ENCODE data around the gene PCSK6. TPM values are rescaled to one million over a fixed set of nuclear protein-coding genes. Genes with fewer than 3 reads are reported as not detected.

The PCSK6 gene
- total and polyA plus RNA-seq, 2 donors from 2014 or later: 3.8 to 7.3 TPM

DNA sequence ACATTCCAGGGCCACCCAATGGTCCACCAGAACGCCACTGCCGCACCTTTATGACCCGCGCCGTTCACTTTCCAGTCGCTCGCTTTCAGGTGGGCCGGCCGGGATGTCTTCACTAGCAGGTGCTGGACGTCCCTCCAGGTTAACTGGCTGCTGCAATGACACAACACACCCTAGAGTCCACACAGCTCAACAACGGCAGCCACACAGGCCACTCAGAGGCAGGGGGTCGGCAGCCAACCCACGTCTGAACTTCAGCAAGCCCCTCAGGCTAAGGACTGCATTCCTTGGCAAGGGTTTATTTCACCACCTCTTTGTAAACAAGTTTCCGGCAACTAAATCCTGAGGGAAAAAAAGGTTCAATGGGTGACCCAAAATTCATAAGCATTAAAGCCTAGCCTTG lies 105.2 kb downstream of the PCSK6 start:
- DNase-seq (peak in 1 of 5 donors; percentile 48), FAIRE-seq (no peak)
- H3K9ac ChIP-seq (ENCODE audit: low read length in 3 of 3): no peak overlapping the region
- no peak overlapping the region for H3K27ac ChIP-seq (ENCODE audit: low read depth in 2 of 2, low read length in 2 of 2)
- H3K36me3 ChIP-seq (ENCODE audit: control insufficient read depth in 2 of 3, insufficient read depth in 3 of 3, low read length in 3 of 3): no peaks in the 10 kb centered on the region
- no peaks in the 10 kb centered on the region for H3K27me3 ChIP-seq (ENCODE audit: control insufficient read depth, insufficient read depth, low read length)
- H3K4me1 ChIP-seq (ENCODE audit: control insufficient read depth in 2 of 3, insufficient read depth in 2 of 3, low read depth in 1 of 3, low read length in 3 of 3): peaks cover 0 to 3% (median 0%) of the 10 kb centered on the region in 3 donors
- TF ChIP-seq, protein P1, sequence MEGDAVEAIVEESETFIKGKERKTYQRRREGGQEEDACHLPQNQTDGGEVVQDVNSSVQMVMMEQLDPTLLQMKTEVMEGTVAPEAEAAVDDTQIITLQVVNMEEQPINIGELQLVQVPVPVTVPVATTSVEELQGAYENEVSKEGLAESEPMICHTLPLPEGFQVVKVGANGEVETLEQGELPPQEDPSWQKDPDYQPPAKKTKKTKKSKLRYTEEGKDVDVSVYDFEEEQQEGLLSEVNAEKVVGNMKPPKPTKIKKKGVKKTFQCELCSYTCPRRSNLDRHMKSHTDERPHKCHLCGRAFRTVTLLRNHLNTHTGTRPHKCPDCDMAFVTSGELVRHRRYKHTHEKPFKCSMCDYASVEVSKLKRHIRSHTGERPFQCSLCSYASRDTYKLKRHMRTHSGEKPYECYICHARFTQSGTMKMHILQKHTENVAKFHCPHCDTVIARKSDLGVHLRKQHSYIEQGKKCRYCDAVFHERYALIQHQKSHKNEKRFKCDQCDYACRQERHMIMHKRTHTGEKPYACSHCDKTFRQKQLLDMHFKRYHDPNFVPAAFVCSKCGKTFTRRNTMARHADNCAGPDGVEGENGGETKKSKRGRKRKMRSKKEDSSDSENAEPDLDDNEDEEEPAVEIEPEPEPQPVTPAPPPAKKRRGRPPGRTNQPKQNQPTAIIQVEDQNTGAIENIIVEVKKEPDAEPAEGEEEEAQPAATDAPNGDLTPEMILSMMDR (IDR thresholded peaks at IDR 0.05; ENCODE audit: borderline replicate concordance, extremely low read depth, insufficient read depth): no peak
- no peaks in the 10 kb centered on the region for H3K9me3 ChIP-seq (ENCODE audit: control insufficient read depth in 2 of 3, insufficient read depth in 1 of 3, low read length in 3 of 3)
- H3K4me3 ChIP-seq (ENCODE audit: low read length in 3 of 3): no peak overlapping the region
- intact Hi-C loops (cut with DNase I): no loop called here

DNA sequence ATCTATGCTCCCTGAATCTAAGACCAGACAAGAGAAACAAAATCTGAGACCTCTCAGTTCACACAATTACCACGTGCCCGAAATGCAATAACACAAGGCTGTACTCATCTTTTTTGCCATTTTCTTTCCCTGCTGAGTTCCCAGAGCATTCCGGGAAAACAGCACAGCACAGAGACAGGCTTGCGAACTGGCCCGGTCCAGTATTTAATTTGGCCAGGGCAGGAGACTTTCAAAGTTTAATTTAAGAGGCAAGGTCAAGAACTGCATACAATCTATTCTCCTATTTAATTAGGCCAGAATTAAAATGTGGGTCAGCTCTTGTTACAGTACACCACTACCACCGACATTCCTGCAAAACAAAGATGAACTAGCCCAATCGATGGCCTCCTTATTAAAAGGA lies 107.0 kb downstream of the PCSK6 start:
- H3K4me1 ChIP-seq (ENCODE audit: control insufficient read depth in 2 of 3, insufficient read depth in 2 of 3, low read depth in 1 of 3, low read length in 3 of 3): peaks cover 0 to 3% (median 0%) of the 10 kb centered on the region in 3 donors
- no peaks in the 10 kb centered on the region for H3K27me3 ChIP-seq (ENCODE audit: control insufficient read depth, insufficient read depth, low read length)
- H3K9me3 ChIP-seq (ENCODE audit: control insufficient read depth in 2 of 3, insufficient read depth in 1 of 3, low read length in 3 of 3): no peaks in the 10 kb centered on the region
- H3K9ac ChIP-seq (ENCODE audit: low read length in 3 of 3): no peak overlapping the region
- no peak overlapping the region for H3K4me3 ChIP-seq (ENCODE audit: low read length in 3 of 3)
- peak in 1 of 5 donors; percentile 41 for DNase-seq
- TF ChIP-seq, protein P1 (IDR thresholded peaks at IDR 0.05; ENCODE audit: borderline replicate concordance, extremely low read depth, insufficient read depth): no peak
- intact Hi-C loops (cut with DNase I): no loop called here
- no peaks in the 10 kb centered on the region for H3K36me3 ChIP-seq (ENCODE audit: control insufficient read depth in 2 of 3, insufficient read depth in 3 of 3, low read length in 3 of 3)
- no peak overlapping the region for H3K27ac ChIP-seq (ENCODE audit: low read depth in 2 of 2, low read length in 2 of 2)
- FAIRE-seq: no peak

DNA sequence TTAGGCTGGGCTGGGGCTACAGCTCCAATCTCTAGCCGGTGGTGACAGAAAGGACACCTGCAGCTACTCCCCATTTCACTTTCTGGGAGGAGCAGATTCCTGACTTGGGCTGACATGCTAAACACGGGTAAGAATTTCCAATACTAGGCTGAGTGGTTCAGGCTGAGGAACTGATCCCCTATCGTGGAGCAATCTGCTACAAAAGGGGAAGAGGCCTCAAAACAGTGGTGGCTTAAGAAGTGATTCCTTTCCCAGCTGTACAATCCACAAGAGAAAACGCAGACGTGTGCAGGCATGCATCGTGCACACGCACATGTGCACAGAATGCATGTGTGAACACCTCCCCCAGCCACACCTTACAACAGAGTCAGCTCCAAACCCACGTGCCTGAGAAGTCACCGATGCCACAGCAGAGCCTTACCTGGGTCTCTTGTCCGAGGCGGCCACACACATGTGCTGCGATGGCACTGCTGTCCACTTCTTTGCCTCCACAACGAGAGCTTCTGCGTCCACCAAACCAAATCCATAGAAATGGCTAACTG lies 107.8 kb downstream of the PCSK6 start:
- intact Hi-C loops (cut with DNase I): no loop called here

More for the DNA sequence above, 107.8 kb downstream of the PCSK6 start:
- H3K27me3 ChIP-seq (ENCODE audit: control insufficient read depth, insufficient read depth, low read length): no peaks in the 10 kb centered on the region
- no peaks in the 10 kb centered on the region for H3K9me3 ChIP-seq (ENCODE audit: control insufficient read depth in 2 of 3, insufficient read depth in 1 of 3, low read length in 3 of 3)
- H3K27ac ChIP-seq (ENCODE audit: low read depth in 2 of 2, low read length in 2 of 2): no peak overlapping the region
- H3K4me3 ChIP-seq (ENCODE audit: low read length in 3 of 3): no peak overlapping the region
- FAIRE-seq (no peak), DNase-seq (peak in 1 of 5 donors; percentile 35)
- no peak overlapping the region for H3K9ac ChIP-seq (ENCODE audit: low read length in 3 of 3)
- TF ChIP-seq, protein P1 (IDR thresholded peaks at IDR 0.05; ENCODE audit: borderline replicate concordance, extremely low read depth, insufficient read depth): no peak
- H3K36me3 ChIP-seq (ENCODE audit: control insufficient read depth in 2 of 3, insufficient read depth in 3 of 3, low read length in 3 of 3): no peaks in the 10 kb centered on the region
- peaks cover 0 to 3% (median 0%) of the 10 kb centered on the region in 3 donors for H3K4me1 ChIP-seq (ENCODE audit: control insufficient read depth in 2 of 3, insufficient read depth in 2 of 3, low read depth in 1 of 3, low read length in 3 of 3)
